Stimulated activated CD8-positive, alpha-beta memory T cell treated with anti-CD3 and anti-CD28 coated beads, Interleukin-12 subunit alpha, Interleukin-12 subunit beta, amount 100 ng/mL, for 1 hour (primary cell): ENCODE measurements around the gene RNF150.

ENCODE experiments used
- DNase-seq: peaks from one replicate; pipeline ENCODE4 v3.0.0-alpha.2; 2020; ENCODE audit warnings: low read depth

Gene RNF150

GRCh38 chr4:141131723-141132071 is 1.6 kb downstream of the RNF150 start:
- no peak for DNase-seq

DNA sequence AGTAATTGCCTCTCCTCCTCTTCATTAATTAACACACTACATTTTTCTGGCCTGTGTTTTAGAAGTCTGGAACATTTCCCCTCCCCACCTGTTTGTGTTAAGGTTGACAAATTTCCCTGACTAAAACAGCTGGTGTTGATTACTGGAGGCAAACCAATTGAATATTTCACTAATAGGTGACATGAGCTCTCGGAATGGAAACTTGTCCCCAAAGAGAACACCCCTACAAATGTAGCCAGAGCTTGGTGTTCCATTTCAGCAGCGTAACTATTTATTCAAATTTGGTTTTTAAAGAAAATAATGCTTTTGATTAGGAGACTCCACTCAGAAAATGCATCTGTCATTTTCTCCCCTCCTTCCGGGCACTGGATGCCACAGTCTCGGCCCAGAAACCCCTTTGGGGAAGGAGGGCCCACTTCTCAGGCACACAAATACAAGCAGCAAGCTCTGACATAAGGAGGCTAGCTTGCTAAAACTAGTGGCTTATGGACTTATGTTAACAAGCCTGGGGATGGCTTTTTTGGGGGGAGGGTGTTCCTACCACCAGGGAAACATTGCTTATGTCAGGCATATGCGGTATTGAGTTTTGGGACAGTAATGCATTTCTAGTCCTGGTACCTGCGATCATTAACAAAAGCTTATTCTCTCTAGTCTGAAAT is 2.2 kb downstream of the RNF150 start:
- DNase-seq = no peak

- no peak for DNase-seq
Measured at GRCh38 chr4:141127884-141128283, 5.4 kb downstream of the RNF150 start.

DNA sequence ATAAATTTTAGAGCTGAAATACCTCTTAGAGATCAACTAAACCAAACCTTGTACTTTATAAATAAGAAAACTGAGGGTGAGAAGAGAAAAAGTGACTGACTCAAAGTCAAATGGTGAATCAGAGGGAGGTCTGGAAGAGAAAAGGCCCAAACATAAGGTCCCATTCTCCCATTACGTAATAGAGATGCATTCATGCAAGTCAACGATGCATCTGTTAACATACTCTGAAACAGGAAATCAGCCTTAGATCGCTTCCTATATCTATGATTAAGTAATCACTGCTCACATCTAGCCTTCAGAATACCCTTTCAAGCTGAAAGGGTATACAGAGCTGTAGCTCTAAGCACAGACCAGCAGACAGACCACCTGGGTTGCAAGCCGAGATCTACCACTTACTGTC is 6.5 kb downstream of the RNF150 start:
- no peak for DNase-seq

GRCh38 chr4:141124224-141124623 is 9.0 kb downstream of the RNF150 start:
- DNase-seq = no peak

GRCh38 chr4:141121768-141122454 is 11.4 kb downstream of the RNF150 start:
- no peak for DNase-seq

DNA sequence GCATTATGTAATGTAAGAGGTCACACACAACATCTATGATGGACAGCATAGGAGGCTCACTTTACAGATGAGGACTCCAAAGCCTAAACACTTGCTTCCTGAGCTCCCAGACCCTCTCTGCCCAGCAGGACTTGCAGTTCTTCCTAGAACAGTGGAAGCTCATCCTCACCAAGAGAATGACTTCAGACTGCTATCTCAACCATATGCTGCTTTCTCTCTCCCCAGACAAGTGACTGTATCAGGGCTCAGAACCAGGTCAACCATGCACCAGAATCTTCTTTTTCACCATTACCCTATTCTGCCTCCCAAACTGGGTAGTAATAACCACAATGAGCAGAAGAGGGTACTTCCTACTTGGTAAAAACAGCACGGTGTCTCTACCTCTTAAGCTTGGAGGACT is 12.2 kb downstream of the RNF150 start:
- no peak for DNase-seq

- no peak for DNase-seq
Measured at GRCh38 chr4:141120036-141120593, 13.2 kb downstream of the RNF150 start.

DNA sequence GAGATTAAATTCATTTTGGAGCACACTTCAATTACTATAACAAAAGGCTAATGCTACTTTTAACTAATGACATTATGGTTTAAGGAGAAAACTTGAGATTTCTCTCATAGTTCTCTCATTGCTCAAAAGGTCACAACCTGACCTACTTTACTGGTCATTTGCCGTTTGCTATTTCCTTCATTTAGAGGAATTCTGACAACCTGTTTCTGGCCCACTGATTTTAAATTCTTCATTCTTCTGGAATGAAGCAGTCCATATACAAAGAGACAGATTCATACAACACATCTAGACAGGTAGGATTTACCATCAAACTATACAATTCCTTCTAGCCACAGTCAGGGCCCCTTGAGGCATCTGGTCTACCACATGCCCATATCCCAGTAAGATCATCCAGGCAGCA is 14.2 kb downstream of the RNF150 start:
- DNase-seq = no peak

DNA sequence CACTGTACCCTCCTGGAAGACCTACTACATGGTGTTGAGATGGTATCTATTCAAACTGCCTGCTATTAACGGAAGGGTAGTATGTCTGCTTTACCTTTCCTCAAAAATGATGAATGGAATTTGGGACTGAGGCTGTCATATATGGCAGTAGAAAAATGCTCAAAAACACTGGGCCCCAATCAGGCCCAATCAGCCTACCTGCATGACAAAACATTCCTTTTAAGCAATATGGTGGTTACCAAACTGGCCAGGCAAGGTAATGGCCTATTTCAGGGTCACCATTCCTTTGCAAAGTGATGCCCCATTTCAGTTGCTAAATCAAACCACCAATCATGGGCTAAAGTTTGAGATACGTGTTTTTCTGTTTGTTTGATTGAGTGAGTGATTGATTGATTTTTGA is 14.9 kb downstream of the RNF150 start:
- no peak for DNase-seq

DNA sequence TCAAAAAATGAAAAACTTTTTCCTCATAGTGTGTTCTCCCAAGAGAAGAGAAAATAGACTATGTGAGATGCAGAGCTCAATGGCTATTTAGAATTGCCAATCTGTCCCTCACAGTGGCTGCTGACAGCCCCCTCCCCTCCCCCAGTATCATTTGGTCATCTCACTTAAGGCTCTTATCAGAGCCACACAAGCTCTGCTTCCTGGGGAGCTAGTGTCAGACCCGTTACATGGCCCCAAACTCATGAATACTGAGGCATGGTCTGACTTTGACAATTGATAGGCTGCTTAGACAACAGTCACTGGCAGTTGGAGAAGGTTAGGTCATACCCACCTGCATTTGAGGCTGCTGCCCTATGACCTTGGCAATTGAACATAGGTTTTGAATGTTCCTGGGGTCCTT is 15.3 kb downstream of the RNF150 start:
- no peak for DNase-seq

- DNase-seq = no peak
Measured at GRCh38 chr4:141109983-141110382, 23.3 kb downstream of the RNF150 start.

GRCh38 chr4:141107927-141108326 is 25.3 kb downstream of the RNF150 start:
- DNase-seq = no peak

DNA sequence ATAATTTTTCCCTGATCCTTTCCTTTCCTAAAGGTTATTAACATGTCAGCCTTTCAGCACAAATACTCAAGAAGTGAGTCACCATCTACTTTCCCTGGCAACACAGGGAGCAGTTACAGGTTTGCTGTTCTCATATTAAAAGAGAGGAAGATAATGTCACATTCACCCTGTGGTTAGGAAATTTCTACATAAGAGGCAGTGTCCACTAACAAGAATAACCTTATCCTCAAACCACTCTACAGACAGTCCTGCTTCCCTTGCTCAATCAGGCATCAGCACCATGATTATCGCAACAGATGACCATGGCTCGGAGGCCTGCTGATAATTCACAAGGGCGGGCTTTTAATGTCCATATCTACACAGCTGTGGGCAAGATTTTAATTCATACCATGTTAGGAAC is 30.9 kb downstream of the RNF150 start:
- DNase-seq = no peak

DNA sequence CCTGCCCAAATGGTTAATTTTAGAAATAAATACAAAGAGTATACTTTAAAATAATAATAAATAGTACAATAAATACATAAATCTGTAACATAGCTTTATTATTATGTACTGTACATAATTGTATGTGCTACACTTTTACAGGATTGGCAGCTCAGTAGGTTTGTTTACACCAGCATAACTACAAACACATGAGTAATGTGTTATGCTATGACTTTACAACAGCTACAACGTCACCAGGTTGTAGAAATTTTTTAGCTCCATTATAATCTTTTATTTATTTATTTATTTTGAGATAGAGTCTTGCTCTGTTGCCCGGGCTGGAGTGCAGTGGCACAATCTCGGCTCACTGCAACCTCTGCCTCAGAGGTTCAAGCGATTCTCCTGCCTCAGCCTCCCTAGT is 31.8 kb downstream of the RNF150 start:
- DNase-seq = no peak

- no peak for DNase-seq
Measured at GRCh38 chr4:141099326-141099725, 33.9 kb downstream of the RNF150 start.

GRCh38 chr4:141098163-141098562 is 35.1 kb downstream of the RNF150 start:
- DNase-seq = no peak

- no peak for DNase-seq
Measured at GRCh38 chr4:141090473-141090872, 42.8 kb downstream of the RNF150 start.

DNA sequence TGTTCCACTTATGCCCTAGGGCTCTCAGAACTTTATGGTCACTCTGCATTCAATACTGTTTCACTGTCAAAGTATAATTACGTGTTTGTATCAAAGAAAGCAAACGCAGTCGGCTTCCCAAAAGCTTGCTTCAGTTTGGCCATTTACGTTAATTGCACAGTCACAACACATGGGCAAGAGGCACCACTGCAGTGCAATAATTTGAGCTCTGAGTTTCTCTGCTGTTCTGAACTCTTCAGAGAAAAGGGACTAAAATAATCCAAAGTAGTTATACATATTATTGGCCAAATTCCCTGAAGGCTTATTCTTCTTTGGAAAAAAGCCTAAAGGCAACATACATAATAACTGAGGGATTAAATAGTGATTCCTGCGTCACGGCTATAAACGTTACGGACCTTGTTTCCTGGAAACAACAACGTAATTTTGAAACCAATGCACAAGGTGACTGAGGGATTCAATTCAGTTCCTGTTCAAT is 51.3 kb downstream of the RNF150 start:
- DNase-seq = no peak

DNA sequence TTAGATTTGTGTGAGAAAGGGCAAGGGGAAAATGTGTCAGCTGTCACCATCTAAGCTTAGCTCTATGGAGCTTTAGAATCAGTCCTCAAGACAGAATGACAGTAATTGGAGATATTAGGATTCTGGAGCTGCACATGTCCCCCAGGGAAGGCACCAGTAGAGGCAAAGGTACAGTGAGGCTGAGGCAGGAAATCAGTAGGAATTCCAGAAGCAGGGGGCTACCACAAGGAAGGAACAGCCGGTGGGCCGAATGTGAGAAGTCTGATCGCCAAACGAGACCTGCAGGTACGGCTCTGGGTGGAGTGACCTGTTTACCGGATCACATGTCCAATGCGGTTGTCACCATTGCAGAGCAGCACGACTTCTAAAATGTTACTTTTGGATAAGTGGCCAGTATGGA is 52.6 kb downstream of the RNF150 start:
- DNase-seq = no peak

GRCh38 chr4:141079393-141079930 is 53.8 kb downstream of the RNF150 start:
- DNase-seq = no peak

- no peak for DNase-seq
Measured at GRCh38 chr4:141078871-141079270, 54.4 kb downstream of the RNF150 start.

DNA sequence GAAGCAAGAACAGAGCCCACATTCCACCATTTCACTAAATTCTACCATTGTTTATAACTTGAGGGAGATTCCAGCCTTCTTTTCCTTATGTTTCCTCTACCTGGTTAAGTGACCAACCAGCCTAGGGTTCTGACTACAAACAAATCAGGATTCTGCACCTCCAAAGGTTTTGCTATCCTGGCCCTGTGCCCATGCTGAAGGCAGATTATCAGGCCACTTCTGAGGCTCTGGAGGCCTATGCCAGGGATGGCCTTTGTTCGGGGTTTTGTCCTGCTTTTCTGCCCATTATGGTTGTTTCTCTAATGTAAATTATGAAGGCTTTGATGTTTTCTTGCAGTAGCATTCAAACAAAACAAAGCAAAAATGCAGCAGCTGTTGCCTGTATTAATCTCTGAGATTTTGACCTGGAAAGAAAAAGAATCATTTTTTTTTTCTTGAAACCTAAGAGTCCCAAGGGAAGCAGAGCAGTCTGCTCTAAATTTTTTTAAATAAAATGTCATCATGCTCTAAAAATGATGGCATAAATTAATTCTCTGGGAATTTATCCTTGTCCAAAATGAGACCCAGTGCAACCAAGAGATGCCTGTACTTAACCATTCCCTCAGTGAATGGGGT is 55.6 kb downstream of the RNF150 start:
- no peak for DNase-seq
